ENCODE data around the gene C22orf39.

C22orf39 gene

DNA sequence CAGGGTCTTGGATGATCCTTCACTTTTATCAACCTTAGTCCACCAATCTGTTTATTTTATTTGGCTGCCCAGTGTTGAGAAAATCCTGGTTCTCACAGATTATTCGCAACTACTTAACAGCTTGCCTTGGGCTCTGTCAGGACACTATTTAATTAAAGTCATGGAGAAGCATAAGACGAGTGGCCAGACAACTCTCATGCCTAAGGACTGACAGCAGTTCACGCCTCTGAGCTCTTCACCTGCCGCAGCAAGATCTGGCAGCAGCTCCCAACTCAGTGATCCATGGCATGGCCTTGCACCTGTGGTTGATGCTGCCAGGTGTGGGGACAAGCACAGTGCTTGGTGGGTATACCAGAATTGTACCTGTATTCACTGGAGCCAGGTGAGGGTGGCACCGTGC, 53.8 kb downstream of the C22orf39 start:
- TF ChIP-seq, protein P1, sequence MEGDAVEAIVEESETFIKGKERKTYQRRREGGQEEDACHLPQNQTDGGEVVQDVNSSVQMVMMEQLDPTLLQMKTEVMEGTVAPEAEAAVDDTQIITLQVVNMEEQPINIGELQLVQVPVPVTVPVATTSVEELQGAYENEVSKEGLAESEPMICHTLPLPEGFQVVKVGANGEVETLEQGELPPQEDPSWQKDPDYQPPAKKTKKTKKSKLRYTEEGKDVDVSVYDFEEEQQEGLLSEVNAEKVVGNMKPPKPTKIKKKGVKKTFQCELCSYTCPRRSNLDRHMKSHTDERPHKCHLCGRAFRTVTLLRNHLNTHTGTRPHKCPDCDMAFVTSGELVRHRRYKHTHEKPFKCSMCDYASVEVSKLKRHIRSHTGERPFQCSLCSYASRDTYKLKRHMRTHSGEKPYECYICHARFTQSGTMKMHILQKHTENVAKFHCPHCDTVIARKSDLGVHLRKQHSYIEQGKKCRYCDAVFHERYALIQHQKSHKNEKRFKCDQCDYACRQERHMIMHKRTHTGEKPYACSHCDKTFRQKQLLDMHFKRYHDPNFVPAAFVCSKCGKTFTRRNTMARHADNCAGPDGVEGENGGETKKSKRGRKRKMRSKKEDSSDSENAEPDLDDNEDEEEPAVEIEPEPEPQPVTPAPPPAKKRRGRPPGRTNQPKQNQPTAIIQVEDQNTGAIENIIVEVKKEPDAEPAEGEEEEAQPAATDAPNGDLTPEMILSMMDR (conservative IDR thresholded peaks at IDR 0.05; ENCODE audit: low read depth, low read length) = no peak
- DNase-seq (ENCODE audit: low read depth) = no peak

More for the DNA sequence above, 53.8 kb downstream of the C22orf39 start:
- H3K4me3 ChIP-seq (ENCODE audit: low read depth, low read length) = no peak overlapping the region

Measured in choroid plexus epithelial cell (primary cell).